Type B pancreatic cell (in vitro differentiated cells): ENCODE measurements around the gene RBFOX1. TPM values are rescaled to one million over a fixed set of nuclear protein-coding genes. Genes with fewer than 3 reads are reported as not detected.

ENCODE experiments used
- DNase-seq: peaks from one replicate; pipeline ENCODE4 v3.0.0; 2021; ENCODE audit warnings: mixed read lengths; ENCODE audit not compliant: unreplicated experiment; ENCODE audit errors: extremely low spot score
- H3K27ac Mint-ChIP-seq: 2 replicates; pipeline ENCODE4 v1.8.0; 2021; ENCODE audit warnings: mild to moderate bottlenecking, mixed read lengths
- H3K27me3 Mint-ChIP-seq: 2 replicates; pipeline ENCODE4 v1.8.0; 2021; ENCODE audit warnings: mixed read lengths
- H3K36me3 Mint-ChIP-seq: 2 replicates; pipeline ENCODE4 v1.8.0; 2021; ENCODE audit warnings: mixed read lengths
- H3K4me1 Mint-ChIP-seq: one replicate; pipeline ENCODE4 v1.8.0; 2021; ENCODE audit warnings: mixed read lengths; ENCODE audit not compliant: unreplicated experiment
- H3K4me3 Mint-ChIP-seq: 2 replicates; pipeline ENCODE4 v1.8.0; 2021; ENCODE audit warnings: mild to moderate bottlenecking, mixed read lengths
- H3K9me3 Mint-ChIP-seq: 2 replicates; pipeline ENCODE4 v1.8.0; 2021; ENCODE audit warnings: mixed read lengths
- total RNA-seq: library from RNA; stranded (reverse); gene quantifications from 2 replicates; pipeline ENCODE4 v1.2.1, GENCODE V29; 2021; ENCODE audit warnings: low replicate concordance
- TF ChIP-seq, protein P1 (sequence below): fragments of 200-600 bp; sonication (generic); conservative IDR thresholded peaks from 2 replicates; pipeline ENCODE4 v1.5.0; 2021; ENCODE audit warnings: antibody characterized with exemption, mild to moderate bottlenecking

RBFOX1 gene
- total RNA-seq, 1 donor from 2014 or later: 21.0 TPM

DNA sequence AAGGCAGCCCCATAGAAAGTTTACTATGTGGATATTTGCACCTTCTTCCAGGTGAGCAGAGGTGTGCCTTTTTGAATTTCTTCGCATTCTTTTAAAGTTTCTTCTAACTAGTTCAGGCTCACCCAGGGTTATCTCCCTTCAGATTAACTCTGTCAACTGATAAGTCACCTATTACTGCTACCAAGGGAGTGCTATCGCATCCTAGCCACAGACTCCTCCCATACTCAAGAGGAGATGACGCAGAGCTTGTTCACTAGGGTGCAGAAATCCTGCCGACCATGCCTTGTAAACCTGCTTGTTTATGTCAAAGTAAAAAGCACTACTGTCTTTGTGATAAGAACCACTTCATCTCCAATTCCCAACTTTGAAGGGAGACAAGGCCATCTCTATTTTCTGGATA, 390.1 kb downstream of the RBFOX1 start:
- Mint-ChIP-seq H3K4me1 (no peaks in the 10 kb centered on the region), H3K9me3 (no peaks in the 10 kb centered on the region), H3K36me3 (no peaks in the 10 kb centered on the region), H3K4me3 (no peak overlapping the region), H3K27me3 (peaks cover 14% of the 10 kb centered on the region), H3K27ac (no peak overlapping the region)
- TF ChIP-seq, protein P1, sequence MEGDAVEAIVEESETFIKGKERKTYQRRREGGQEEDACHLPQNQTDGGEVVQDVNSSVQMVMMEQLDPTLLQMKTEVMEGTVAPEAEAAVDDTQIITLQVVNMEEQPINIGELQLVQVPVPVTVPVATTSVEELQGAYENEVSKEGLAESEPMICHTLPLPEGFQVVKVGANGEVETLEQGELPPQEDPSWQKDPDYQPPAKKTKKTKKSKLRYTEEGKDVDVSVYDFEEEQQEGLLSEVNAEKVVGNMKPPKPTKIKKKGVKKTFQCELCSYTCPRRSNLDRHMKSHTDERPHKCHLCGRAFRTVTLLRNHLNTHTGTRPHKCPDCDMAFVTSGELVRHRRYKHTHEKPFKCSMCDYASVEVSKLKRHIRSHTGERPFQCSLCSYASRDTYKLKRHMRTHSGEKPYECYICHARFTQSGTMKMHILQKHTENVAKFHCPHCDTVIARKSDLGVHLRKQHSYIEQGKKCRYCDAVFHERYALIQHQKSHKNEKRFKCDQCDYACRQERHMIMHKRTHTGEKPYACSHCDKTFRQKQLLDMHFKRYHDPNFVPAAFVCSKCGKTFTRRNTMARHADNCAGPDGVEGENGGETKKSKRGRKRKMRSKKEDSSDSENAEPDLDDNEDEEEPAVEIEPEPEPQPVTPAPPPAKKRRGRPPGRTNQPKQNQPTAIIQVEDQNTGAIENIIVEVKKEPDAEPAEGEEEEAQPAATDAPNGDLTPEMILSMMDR: no peak
- DNase-seq: no peak

DNA sequence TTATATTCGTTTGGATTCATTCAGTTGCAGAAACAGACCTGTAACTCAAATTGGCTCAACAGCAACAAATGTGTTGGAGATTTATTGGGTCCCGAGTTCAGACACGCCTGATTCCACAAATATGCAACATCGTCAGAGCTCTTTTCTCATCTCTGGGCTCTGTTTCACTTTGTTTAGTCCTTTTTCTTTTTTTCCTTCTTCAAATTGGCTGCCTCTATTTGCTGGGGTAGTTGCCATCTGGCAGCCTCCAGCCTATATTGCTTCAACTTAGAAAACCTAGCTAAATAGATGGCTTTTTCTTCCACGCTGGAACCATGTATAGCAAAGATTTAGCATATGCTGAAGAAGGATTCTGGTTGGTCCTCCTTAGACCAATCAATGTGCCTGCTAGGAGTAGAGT, 398.5 kb downstream of the RBFOX1 start:
- H3K27me3 Mint-ChIP-seq: peaks cover 3% of the 10 kb centered on the region
- no peaks in the 10 kb centered on the region for H3K36me3 Mint-ChIP-seq
- no peaks in the 10 kb centered on the region for H3K4me1 Mint-ChIP-seq

DNA sequence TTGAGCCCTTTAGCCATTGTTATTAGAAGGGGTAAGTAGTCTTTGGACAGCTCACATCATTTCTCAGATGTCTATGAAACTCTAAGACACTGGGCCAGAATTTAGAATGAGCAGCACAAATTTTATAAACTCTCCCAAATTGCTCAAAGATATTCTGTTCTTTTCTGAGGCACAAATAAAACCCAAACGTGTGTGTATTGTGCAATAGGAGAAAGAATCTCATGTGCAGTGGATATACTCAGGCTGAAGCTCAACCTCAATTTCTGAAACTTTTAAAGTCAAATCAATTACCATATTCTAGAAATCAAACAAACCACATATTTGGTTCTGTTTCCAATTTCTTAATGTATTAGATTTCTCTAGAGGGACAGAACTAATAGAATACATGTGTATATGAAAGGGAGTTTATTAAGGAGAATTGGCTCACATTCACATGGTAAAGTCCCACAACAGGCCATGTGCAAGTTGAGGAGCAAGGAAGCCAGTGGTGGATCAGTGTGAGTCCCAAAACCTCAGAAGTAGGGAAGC, 403.6 kb downstream of the RBFOX1 start:
- TF ChIP-seq, protein P1: no peak
- Mint-ChIP-seq H3K4me1 (no peaks in the 10 kb centered on the region), H3K9me3 (peaks cover 5% of the 10 kb centered on the region), H3K27ac (no peak overlapping the region), H3K27me3 (no peaks in the 10 kb centered on the region), H3K4me3 (no peak overlapping the region), H3K36me3 (no peaks in the 10 kb centered on the region)
- DNase-seq: no peak

More for the DNA sequence above, 398.5 kb downstream of the RBFOX1 start:
- no peak for DNase-seq
- Mint-ChIP-seq H3K27ac (no peak overlapping the region), H3K9me3 (no peaks in the 10 kb centered on the region), H3K4me3 (no peak overlapping the region)
- TF ChIP-seq, protein P1: no peak

DNA sequence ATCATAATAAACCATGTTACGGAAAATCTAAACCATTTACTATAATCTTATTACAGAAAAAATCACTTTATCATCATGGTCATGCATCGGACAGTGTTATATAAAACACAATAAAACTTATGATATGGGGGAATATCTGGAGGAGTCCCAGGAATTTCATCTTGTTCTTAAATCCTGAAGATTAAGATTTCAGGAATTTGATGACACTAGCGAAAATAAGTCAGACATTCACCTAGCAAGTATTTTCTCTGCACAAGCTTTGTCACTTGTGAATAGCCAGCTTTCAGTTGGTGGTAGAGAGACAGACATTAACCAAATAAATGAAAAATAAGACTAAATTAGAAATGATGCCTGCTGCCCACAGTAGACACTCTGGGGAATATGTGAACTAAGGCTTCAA, 410.0 kb downstream of the RBFOX1 start:
- H3K27me3 Mint-ChIP-seq: peaks cover 3% of the 10 kb centered on the region
- no peak overlapping the region for H3K4me3 Mint-ChIP-seq
- no peaks in the 10 kb centered on the region for H3K4me1 Mint-ChIP-seq
- H3K36me3 Mint-ChIP-seq: no peaks in the 10 kb centered on the region
- TF ChIP-seq, protein P1: no peak
- no peak for DNase-seq
- H3K9me3 Mint-ChIP-seq: peaks cover 5% of the 10 kb centered on the region
- H3K27ac Mint-ChIP-seq: no peak overlapping the region

DNA sequence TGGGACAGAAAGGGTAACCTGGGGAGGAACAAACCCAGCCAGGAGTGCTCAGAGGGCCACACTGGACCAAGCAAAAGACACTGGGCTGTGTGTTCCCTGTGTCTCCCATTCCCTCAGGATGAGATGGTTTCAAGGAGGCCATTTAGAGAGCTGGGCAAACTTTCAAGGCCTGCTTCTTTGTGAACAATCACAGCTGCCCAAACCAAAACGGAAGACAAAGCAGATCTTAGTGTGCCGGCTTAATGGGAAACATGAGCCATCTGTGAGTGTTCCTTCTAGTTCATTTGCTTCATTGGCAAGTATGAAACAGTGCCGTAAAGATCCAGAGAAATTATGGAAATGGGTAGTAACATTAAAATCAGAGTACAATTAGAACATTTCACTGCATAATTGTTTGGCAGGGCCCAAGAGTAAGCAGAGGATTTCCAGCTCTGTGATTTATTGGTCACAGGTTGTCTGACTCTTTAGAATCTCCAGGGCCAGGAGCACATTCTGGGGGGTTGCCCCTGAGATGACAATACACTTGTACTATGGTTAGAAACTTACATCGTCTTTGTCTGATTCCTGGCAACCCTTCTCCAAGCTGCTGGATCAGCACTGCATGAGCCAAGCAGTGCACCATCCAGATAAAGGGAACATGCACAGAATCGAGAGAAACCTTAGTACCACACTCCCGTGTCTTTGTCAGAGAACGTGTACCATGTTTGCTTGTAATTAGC, 412.1 kb downstream of the RBFOX1 start:
- H3K36me3 Mint-ChIP-seq: no peaks in the 10 kb centered on the region
- TF ChIP-seq, protein P1: no peak
- no peak overlapping the region for H3K4me3 Mint-ChIP-seq
- H3K27me3 Mint-ChIP-seq: peaks cover 3% of the 10 kb centered on the region
- no peak for DNase-seq
- H3K27ac Mint-ChIP-seq: no peak overlapping the region
- no peaks in the 10 kb centered on the region for H3K9me3 Mint-ChIP-seq
- no peaks in the 10 kb centered on the region for H3K4me1 Mint-ChIP-seq
